HG03196 (cell line): ENCODE data around the gene ESYT1.
A peak's percentile ranks its signal among the peaks of the same experiment; 100 is the strongest.
"Not testable (repeated sequence)": the region's sequence is repeated elsewhere in the genome, so short reads cannot be mapped to it uniquely, and the experiment has no call there.

Experiments used
- ATAC-seq: cut with Tn5 transposase; IDR thresholded peaks from one replicate; pipeline ENCODE4 v1.9.1; 2021; ENCODE audit not compliant: unreplicated experiment

Gene ESYT1

DNA sequence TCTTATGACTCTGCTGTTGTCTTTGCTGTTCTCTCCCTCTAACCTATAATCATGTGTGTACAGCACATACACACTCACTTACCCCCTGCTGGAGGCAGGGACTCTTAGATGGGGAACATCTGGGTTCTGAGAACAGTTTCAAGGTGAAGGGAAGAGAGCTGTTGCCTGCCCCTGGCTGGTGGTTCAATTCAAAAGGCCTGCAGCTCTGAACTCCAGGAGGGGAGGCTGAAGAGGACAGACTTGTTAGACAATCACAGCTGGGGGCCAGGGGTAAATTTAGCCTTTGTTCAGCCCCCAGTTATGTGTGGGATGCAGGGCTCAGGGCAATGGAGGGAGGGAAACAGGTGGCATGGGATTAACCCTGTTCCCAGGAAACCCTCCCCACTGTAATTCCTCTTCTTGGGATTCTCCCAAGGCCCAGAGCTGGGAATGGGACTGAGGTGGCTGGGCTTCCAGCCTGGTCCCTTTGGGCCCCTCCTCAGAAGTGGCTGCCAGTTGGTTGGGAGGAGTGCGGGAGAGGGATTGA is 26.2 kb downstream of the ESYT1 start:
- ATAC-seq: no peak

DNA sequence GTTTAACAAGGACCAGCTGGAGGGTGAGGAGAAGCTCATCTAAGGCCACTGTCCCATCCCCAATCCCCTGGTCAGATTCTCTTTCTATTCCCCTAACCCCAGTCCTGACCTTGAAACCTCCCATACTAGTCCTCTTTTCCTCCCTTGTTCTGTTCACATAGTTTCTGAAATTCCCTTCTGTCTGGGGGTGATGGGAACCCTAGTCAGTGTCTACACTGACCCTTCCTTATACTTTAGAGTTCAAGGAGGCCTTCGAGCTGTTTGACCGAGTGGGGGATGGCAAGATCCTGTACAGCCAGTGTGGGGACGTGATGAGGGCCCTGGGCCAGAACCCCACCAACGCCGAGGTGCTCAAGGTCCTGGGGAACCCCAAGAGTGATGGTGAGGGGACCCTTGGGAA is 26.8 kb downstream of the ESYT1 start:
- no peak for ATAC-seq

DNA sequence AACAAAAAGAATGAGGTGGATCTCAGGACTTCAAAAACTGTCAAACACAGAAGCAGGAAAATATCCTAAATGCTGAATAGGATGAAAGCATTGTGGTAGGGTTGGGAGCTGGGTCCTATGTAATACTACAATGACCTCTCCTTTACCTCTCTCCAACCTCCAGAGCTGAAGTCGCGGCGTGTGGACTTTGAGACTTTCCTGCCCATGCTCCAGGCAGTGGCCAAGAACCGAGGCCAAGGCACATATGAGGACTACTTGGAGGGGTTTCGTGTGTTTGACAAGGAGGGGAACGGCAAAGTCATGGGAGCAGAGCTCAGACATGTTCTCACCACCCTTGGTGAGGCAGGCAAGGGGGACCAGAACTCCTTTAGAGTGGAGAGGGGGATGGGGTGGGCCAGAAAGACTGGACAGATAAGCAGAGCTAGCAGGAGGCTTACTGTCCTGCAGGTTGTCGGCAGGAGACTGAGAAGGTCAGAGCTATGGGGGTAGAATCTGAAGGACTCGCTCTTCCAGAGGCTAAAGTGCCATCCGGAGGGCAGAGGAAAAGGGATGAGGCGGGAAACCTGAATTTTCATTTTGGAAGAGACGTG is 27.3 kb downstream of the ESYT1 start:
- no peak for ATAC-seq

DNA sequence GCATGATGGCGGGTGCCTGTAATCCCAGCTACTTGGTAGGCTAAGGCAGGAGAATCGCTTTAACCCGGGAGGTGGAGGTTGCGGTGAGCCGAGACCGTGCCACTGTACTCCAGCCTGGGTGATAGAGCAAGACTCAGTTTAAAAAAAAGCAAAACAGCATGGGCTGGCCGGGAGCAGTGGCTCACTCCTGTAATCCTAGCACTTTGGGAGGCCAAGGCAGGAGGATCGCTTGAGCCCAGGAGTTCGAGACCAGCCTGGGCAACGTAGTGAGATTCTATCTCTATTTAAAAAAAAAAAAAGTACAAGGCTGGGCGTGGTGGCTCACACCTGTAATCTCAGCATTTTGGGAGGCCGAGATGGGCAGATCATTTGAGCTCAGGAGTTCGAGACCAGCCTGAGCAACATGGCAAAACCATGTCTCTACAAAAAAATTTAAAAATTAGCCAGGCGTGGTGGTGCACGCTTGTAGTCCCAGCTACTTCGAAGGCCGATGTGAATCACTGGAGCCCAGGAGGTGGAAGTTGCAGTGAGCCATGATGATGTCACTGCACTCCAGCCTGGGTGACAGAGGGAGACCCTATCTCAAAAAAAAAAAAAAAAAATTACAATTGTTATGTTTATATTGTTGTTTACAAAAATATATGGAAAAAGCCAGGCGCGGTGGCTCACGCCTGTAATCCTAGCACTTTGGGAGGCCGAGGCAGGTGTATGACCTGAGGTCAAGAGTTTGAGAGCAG is 28.6 kb downstream of the ESYT1 start:
- not testable (repeated sequence) for ATAC-seq

DNA sequence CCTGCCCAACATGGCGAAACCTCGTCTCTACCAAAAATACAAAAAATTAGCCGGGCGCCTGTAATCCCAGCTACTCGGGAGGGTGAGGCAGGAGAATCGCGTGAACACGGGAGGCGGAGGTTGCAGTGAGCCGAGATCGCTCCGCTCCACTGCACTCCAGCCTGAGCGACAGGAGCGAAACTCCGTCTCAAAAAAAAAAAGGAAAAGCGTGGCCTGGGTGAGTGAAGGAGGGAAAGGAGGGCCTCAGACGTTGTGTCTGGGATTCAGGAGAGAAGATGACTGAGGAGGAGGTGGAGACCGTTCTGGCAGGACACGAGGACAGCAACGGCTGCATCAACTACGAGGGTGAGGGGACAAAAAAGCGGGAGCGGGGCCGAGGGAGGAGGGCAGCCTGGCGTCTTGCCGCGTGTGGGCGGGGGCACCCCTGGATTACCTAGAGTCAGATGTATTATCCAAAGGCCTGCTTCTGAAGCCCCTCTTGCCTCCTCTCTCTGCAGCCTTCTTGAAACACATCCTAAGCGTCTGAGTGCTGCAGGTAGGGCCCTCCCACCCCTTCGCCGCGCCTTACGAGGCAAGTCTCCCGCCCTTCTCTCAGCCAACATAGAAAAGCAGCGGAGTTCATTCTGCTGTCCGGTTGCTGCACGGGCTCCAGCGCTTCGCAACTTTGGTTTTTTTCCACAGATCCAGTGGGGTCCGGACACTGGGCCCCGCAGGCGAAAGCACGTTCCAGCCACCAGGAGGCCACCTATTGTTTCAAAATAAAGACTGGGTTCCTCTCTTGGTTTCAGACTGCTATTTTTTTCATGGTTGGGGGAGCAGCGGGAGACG is 29.3 kb downstream of the ESYT1 start:
- ATAC-seq: peak; percentile 24

DNA sequence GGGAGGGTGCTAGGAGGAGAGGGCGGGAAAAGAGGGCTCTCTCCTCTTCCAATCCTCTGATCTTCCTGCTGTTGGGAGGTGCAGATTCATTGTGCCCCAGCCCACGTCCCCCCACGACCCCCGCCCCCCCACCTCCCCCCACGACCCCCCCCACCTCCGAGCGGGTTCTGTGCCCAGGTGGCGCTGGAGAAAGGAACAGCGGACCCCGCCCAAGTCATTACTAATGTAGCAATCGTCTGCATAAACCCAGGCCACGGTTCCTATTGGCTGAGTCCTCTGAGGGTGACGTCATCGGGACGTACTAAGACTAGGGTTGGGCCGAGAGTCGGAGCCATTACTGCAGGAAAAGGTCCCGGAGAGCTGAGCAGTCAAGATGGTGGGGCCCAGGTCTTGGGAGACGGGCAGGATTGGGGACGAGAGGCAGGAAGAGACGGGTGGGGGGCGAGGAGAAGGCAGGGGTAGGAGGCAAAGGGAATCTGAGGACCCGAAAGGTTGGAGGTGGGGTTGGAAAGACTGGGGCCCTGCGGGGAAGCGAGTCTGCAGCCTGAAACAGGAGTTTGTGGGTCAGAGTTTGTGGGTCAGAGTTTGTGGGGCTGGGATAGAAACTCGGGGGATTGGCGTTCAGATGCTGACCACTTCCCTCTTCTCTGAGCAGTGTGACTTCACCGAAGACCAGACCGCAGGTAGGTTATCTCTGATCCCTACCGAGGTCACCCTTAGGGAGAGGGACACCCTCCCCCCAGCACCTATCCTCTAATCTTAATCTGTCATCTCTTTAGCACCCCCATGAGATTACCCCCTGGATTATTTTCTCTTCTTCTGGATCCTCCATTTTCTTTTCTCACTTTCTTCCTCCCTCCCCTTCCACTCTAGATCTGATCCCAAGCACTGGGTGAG is 30.2 kb downstream of the ESYT1 start, which contains the start of gene MYL6:
TSS of gene MYL6 (plus strand) at position 331 of the 897 bp plus-strand sequence. CDS start at position 374, 43 bp downstream.
- ATAC-seq: peak; percentile 67

DNA sequence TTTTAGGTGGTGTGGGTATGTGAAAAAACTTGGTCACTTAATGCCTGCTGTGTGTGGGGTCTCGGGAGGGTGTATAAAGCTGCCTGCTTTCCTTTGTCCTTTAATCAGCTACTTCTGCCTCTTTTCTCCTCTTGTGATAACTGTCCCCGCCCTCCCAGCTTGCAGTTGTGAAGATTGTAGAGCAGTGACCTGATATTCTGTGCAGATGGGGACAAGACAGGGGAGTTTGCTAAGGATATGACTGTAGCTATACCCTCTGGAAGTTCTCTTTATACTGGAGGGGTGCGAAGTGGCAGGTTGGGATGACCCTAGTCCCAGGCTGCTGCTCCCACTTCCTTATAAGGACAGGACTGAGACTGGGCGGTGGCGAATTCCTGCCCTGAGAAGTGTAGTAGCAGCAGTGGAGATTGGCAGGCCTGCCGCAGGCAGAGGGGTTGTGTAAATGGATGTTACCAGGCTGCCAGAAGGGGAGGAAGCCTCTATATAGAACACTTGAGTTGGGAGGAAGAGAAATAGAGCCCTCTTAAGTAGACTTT is 30.9 kb downstream of the ESYT1 start:
- no peak for ATAC-seq

DNA sequence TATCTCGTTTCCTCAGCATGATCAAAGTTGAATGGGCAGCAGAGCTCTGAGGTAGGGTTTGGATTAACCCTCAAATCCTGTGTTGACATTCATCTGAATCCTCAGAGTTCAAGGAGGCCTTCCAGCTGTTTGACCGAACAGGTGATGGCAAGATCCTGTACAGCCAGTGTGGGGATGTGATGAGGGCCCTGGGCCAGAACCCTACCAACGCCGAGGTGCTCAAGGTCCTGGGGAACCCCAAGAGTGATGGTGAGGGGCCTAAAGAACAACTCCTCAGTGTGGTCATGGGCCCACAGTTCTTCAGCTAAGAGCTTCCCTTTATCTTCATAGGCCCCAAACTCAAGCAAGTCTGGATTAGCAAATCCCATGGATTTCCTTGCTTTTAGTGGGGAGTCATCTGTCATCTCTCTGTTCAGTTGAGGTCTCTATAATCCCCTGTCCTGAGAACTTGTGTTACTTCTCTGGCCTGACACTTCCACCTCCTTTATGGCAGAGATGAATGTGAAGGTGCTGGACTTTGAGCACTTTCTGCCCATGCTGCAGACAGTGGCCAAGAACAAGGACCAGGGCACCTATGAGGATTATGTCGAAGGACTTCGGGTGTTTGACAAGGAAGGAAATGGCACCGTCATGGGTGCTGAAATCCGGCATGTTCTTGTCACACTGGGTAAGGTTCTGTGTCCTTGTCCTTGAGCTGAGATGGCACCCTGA is 31.6 kb downstream of the ESYT1 start:
- ATAC-seq: no peak

DNA sequence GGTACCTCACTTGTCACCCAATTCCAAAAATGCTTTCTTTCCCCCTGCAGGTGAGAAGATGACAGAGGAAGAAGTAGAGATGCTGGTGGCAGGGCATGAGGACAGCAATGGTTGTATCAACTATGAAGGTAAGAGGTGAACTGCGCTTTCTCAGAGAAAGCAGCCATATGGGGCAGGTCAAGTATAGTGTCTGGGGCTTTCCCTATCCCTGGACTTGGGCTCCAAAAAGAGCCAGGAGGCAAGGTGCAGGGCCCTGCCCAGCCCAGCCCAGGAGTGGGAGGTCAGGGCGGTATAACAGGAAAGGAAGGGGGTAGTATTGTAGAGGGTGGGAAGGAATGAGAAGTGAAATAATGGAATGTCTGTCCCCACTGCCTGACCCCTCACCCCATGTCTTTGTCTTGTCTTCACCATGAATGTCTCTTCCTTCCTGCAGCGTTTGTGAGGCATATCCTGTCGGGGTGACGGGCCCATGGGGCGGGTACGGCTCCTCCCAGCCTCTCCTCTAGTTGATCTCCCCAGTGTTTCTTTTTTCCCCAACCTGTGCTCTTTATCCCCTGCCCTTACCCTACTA is 32.2 kb downstream of the ESYT1 start:
- ATAC-seq: no peak

DNA sequence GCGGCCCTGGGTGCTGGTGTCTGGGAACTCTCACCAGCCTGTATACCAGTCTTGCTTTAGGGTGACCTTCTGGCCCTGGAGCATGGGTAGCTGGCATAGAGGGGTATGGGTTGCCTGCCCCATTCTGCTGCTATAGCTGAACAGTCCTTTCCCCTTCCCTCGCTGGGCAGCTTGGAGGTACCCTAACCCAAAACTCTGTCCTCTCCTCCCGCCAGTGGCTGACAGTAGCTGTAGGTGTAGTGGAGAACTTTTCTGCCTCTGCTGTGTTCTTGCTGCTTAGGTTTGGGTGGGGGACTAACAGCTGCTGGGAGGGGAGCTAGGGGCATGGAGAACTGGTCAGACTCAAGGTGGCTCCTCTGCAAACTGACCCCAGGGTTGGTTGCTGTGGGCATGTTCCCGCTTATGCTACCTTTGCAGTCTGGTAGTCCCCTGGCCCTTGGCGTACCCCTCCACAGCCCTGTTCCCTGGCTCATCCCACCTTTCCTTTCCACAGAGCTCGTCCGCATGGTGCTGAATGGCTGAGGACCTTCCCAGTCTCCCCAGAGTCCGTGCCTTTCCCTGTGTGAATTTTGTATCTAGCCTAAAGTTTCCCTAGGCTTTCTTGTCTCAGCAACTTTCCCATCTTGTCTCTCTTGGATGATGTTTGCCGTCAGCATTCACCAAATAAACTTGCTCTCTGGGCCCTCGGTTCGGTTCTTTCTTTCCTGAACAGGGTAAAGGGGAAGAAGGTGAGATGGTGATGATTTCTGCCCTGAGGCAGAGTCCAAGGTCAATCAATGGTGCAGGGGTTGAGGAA is 33.0 kb downstream of the ESYT1 start:
- no peak for ATAC-seq

DNA sequence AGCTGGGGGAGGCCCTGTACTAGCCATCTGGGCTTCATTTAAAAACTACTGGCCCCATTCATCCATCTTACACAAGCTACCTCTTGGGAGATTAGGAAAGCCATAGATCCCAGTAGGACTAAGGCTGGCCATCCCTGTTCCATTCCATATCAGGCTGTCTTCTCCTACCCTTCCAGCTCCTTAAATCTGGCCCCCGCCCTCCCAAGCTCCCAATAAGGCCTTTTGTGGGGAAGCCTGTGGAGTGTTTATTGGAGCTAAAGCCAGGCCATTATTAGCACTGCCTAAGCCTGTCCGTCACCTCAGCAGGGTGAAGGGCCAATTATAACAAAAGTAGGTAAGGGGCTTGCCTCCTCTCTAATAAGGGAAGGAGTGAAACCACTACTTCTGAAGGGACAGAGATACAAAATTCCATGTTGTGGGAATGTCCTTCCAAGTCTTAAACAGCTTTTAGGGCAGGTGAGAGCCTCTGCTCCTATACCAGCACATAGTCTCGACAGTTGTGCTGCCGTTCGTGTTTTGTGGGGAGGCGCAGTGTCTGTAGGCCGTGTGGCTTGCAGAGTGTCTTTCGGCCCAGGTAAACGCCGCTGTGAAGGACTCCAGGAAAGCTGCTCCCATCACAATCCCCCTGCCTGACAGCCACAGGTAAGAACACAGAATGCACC is 33.8 kb downstream of the ESYT1 start:
- no peak for ATAC-seq

DNA sequence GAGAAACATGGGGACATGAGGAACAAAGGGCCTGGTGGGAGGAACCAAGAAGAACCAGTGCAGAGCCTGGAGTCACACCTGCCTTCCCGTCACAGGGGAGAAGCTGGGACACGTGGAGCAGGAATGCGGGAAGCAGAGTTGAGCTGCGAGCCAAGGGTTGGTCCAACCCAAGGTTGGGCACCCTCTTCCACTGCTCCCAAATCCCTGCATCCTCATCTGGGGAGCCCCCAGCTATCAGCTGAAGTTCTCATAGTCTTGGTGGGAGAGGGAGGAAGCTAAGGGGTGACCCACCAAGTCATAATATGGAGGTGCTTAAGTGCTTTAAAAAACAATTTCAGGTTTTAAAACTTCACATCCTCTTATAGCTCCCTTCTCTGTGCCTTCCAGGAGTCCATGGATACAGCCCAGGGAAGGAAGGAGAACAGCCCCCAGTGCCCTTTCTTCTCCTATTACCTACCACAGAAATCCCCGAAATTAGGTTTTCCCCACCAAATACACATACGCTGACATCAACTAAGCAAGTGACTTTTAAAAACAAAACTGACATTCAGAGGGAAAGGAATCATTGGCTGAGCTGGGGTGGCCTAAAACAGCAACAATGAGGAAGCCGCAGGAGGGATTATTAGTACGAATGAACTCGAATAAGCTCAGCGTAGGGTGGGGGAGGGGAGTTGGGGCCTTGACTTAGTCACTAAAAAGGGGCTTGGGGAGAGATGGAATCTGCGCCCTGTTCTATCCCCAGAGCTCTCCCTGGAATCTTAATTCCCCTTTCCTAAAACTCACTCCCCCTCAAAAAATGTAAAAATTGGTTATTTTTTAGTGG is 34.6 kb downstream of the ESYT1 start:
- ATAC-seq: no peak

DNA sequence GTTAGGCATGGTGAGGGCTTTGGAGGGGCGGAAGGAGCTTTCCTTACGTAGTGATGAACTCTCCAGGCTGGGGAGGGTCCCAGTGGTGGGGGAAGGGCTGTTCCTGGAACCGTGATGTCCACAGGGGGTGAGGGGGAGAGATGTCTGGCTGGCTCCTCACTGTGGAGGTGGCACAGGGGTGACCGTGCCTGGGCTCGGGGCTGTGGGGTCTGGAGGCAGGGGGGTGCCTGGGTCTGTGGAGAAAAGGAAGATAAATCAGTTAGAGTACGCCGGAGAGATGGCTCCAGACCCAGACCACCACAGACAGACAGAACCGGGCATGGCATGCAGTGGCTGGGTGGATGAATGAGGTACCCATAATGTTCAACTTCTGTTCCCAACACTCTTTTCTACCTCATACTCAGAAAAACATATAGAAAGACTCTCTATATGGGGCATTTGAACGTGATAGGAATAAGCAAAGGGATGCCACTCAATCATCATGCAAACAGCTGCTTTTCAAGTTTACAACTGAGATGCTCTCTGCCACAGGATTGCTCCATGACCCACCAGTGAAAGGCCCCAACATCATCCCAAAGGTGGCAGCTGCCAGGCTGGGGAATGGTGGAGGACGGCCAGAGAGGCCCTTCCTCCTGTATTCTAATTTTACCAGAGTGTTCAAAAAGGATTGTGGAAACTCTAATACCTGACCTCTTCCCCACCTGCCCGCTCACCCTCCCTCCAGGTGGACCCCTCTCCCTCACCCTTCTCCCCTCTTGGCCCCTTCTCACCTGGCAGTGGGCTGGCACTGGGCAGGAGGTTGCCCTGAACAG is 35.7 kb downstream of the ESYT1 start:
- ATAC-seq: no peak

DNA sequence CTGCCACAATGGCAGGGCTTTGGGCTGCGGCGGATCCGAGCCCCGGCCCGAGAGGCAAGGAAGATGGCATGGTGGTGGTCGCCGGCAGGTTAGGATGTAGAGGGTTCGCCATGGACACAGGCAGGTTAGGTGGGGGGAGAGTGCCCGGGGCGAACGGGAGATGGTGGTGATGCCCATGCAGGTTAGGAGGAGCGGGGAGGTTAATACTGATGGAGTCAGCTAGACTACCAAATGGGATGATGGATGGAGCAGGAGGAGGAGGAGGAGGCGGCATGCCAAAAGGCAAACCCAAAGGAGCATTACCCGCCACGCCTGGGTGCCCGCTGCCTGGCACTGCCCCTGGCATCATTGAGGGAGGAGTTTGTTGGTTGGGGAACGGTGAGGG is 36.3 kb downstream of the ESYT1 start:
- ATAC-seq: no peak

DNA sequence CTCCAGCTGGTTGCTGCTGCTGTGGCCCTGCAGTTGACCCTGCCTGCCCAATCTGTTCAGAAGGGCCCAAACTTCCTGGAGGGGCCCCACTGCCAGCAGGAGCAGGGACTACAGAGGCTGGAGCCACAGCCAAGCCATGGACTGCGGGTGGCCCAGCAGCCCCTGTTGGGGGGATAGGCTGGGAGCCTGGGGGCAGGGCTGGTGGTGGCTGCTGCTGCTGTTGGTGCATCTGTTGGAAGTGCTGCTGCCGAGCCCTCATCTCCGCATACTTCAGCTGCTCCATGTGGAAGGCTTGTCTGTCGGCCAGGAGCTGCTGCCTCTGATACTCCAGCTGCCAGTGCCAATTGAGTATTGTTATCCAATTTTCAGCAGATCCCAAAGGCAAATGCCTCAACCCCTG is 37.3 kb downstream of the ESYT1 start:
- ATAC-seq: no peak

DNA sequence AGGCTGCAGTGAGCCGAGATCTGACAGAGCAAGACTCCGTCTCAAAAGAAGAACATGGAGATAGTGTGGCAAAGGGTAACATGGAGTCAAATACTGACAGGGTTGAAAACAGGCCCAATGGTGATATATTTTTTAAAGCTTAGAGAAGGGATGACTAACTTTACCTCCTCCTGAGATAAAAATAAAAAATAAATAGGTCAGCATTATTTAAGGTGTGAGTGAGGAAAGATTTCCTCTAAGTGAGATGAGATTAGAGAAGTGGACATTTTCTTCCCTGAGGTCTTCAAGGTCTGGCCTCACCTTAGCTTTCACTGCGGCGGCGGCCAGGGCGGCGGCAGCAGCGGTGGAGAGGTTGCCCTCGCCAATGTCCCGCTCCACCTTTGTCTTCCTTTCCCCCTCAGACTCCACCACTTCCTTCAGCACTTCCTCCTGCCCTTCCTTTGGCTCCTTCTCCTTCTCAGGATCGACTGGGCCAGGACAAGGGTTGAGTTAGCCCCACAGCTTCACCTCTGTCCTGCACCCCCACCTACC is 41.2 kb downstream of the ESYT1 start:
- no peak for ATAC-seq
